Raji (cell line): ENCODE measurements around the gene UBE2R2.

Experiments used
- POLR2A ChIP-seq: IDR thresholded peaks from 2 replicates; pipeline ENCODE4 v1.6.1; 2011; ENCODE audit warnings: low read depth, low read length, control low read depth; ENCODE audit not compliant: insufficient read depth

UBE2R2 gene

DNA sequence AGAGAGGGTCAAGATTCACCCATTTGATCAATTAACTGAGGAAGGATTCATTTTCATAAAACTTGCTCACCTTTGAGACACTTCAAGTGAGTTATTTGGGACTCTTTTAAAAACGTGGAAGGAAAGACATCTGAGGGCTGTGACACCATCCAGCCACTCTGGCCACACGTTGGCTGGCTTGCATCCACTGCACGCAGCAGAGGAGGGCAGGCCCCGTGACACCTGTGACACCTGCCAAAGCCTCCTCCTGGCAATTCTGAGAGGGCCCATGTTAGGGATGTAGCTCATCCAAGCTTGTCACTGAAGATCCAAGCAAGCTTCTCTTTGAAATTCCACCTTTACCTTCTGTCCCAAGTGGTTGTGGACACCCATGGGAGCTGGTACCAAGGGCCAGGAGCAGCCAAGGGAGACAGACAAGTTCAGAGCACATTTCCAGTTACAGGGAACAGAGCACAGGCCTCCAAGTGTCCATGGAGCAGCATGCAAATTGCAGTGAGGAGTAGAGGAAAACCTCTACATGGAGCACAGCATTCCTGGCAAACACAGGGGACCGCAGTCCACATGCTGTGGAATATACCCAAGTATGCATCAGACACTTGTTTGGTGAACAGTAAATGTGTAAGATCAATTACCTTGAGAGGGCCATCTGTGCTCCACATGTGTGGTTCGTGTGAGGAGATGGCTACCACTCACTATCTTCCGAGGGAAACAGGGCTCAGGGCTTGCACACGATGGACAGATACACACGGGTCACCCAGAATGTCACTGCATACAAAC, 16.8 kb upstream of the UBE2R2 start:
- no peak for TF ChIP-seq POLR2A

DNA sequence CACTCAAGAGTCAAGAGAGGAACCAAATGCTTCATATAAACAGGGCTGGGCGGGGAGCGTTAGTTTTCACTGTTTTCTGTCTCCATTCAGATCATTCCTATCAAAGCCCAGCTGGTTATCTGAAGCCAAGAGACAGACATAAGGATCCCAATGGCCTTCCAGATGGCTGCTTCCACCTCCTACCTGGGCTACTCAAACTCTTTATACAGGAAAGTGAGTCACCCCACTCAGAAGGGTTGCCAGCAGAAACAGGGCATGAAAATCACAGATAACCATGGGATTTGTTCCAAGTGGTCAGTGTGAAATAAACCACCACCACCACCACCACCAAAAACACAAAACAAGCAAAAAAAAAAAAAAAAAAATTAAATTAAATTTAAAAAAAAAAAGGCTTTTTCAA, 16.1 kb upstream of the UBE2R2 start:
- no peak for TF ChIP-seq POLR2A

DNA sequence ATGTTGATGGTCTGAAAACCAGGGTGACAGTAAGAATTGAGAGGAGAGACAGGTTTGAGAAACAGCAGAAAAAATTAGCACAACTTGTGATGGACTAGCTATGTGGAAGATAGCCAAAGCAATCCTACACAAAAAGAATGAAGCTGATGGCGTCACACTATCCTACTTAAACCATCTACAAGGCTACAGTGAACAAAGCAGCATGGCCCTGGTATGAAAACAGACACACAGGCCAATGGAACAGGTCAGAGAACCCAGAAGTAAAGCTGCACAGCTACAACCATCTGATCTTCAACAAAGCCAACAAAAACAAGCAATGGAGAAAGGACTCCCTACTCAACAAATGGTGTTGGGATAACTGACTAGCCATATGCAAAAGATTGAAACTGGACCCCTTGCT, 7.5 kb upstream of the UBE2R2 start:
- TF ChIP-seq POLR2A: no peak

DNA sequence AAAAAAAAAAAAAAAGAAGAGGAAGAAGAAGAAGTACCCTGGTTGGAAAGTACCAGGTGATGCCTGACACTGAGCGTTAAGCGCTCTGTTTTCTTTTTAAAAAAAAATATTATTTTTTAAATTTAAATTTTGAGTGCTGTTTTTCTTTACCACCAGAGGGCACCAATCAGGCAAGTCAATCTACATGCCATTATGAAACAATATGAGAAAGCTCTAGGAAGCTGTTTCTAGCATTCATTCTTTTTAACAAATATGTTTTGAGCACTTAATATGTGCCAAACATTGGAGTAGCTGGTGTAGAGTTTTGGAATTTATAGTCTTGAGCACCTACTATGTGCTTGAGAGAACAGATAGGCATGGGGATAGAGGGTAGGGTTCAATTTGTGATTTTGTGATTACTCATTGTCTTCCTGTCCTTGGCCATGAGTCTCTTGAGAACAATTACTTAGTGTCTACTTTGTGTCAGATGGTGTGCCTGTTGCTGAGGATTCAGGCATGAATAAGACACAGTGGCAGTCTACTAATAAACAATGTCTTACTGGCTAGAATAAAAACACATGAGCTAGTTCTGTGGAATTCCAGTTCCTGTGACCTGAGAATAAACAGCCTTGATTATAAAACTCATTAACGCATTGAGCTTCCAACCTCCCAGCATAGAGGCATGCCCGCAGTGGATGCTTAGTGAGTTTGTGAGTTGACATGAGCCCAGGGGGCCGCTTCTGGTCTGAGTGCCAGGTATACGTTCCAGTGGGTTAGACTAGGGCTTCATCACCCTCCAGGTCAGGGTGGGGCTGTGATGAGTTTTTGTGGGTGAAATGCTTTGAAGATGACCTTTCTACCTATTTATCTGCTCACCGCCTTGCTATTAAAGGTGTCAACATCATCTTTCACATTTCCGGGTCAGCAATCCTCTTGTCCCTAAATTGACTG, 3.0 kb upstream of the UBE2R2 start:
- no peak for TF ChIP-seq POLR2A

DNA sequence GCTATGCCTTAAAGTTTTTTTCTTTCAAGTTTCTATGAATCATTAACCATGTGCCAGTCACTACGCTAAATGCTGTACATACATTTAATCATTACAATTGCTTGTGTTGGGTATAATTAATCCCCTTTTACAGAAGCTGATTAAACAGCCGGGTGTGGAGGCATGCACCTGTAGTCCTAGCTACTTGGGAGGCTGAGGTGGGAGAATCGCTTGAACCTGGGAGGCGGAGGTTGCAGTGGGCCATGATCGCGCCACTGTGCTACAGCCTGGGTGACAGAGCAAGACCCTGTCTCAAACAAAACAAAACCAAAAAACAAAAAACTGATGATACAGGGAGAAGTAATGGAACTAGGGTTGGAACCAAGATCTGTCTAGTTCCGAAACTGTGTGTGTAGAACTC, 1.2 kb upstream of the UBE2R2 start:
- no peak for TF ChIP-seq POLR2A

DNA sequence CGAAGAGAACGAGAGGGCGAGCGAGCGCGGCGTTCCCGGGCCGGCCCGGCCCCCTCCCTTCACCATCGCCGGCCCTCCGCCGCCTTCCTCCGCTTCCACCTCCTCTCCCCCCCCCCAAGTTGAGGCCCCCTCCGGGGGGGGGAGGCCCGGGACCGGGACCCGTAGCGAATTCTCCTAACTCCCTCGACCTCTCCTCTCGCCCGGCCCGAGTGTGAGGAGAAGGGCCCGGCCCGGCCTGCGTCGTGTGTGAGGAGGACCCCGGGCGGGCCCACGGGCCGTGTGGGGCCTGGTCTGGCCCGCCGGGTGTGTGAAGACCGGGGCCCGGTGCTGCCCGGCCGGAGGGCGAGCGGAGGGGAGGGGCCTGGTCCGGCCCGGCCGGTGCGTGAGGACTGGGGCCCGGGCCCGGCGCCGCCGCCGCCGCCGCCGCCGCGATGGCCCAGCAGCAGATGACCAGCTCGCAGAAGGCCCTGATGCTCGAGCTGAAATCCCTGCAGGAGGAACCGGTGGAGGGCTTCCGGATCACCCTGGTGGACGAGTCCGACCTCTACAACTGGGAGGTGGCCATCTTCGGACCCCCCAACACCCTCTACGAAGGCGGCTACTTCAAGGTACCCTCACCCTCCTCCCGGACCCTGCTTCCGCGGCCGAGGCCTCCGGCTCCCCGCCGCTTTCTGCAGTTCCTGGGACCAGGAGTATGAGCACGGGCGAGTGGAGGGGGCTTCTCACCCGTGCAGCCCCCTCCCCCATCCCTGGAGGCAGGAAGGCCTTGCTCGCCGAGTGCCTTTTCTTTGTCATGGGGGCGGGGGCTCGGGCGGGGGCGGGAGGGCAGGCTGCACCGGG, 587 bp downstream of the UBE2R2 start:
- peak; percentile 47 for TF ChIP-seq POLR2A

DNA sequence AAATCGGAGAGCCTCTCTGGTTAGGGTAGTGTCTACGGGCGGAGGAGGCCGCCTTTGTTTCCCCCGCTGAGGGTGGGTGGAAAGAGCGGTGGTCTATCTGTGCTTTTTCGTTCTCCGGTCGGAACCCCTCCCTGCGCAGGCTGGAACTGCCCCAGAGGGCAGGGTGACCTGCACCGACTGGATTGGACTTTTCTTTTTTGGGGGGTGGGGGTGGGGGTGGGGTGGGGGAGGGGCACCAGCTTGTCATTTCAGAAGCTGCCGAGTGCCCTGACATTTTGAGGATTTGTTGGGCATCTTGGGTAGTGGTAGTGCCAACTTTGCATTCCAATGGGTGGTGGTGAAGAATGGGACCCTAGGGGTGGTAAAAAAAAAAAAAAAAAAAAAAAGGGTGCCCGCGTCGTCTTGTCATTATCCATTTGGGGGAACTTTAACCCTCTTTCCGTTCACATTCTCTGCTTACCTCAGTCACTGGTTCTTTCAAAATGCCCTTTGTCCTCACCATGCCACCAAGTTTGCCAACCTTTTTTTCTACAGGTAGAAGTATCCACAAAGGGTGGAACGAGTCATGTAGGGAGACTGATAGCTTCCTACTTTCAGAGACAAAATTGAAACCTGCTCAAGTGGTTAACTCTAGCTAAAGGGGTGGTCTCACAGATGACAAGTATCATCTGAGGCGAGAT, 1.3 kb downstream of the UBE2R2 start:
- TF ChIP-seq POLR2A: no peak

DNA sequence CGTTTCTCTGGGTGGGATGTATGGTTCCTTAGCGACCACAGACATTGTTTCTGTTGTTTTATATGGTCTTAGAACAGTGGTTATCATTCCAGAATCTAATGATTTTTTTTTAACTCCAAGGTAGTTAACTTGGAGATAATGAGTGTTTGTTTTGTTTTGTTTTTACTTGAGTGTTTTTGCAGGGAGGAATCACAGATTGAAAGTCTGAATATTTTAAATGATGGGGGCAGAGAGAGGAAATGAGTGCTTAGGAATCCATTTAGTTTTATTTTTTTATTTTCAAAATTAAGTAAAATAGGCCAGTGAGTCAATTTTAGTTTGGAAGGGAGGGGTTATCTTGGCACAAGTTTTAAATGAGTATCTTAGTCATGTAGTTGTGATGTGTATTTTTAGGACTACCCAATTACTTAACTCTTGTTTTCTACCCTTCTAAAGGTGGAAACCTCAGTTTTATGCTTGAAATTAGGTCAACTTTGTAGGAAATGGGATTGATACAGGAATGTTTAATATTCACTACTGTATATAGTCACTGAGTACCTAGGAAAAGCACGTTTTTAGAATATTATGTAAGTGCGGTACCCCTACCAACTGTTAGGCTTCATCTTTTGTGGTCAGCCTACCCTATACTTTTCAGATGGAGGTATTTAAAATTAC, 2.0 kb downstream of the UBE2R2 start:
- TF ChIP-seq POLR2A: no peak

DNA sequence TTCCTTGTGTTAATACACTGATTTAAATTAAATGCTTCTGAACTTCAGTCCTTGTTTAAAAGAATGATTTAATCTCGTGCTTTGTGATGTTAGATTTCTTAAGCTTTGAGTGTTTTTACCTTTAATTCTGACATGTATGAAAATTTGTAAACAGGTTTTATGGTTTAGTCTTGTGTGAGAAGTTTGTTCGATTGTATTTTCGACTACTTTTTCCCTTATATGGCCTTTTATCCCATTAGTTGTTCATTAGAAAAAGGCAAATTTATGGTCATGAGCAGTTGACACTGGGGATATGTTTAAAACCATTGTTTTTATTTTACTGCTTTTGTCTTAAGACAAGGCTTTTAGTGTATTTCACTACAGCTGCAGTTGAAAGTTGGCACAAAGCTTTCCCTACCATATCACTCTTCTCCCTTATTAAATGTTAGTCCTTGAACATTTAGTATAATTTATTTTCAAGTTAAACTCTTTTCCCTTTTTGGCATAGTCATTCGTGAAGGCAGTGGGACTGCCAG, 3.3 kb downstream of the UBE2R2 start:
- no peak for TF ChIP-seq POLR2A

DNA sequence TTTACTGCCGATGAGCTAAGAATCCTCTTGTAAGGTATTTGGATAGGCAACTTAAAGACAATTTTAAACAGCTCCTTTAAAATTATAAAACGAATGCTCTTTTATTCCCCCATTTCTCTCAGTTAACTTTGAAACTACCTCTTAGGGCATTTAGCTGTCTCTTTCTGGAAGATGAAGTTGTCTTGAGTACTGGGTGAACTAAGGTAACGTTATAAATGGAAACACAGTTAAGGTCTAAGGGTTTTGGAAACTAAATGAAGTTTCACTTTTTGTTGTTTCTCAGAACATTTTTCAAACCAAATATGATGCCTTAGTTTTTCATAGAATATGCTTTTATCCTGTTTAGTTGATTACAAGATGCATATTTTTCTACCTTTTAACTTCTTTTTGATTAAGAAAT, 6.8 kb downstream of the UBE2R2 start:
- no peak for TF ChIP-seq POLR2A

DNA sequence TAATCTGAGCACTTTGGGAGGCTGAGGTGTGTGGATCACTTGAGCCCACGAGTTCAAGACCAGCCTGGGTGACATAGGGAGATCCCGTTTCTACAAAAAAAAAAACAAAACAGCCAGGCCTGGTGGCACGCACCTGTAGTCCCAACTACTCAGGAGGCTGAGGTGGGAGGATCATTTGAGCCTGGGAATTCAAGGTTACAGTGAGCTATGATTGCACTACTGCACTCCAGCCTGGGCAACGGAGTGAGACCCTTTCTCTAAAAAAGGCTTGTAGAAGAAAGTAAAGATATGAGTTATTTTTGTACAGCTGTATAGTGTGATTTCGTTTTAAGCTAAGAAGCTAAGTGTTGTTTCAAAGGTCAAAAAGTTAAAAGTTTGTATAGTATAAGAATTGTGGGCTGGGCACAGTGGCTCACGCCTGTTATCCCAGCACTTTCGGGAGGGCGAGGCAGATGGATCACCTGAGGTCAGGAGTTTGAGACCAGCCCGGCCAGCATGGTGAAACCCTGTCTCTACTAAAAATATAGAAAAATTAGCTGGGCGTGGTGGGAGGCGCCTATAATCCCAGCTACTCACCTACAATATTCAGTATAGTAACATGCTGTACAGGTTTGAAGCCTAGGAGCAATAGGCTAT, 18.8 kb downstream of the UBE2R2 start:
- TF ChIP-seq POLR2A: no peak

DNA sequence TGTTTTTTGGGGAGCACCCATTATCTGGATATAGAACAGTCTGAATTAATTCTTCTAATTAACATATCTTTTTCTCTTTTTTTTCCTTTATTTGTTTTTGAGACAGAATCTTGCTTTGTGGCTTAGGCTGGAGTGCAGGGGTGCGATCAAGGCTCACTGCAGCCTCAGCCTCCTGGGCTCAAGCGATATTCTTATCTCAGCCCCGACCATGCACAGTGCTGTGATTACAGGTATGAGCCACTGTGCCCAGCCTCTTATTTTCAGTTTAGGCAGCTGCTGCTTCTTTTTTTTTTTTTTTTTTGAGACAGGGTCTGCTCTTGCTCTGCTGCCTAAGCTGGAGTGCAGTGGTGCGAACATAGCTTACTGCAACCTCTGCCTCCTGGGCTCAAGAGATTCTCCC, 20.2 kb downstream of the UBE2R2 start:
- no peak for TF ChIP-seq POLR2A

DNA sequence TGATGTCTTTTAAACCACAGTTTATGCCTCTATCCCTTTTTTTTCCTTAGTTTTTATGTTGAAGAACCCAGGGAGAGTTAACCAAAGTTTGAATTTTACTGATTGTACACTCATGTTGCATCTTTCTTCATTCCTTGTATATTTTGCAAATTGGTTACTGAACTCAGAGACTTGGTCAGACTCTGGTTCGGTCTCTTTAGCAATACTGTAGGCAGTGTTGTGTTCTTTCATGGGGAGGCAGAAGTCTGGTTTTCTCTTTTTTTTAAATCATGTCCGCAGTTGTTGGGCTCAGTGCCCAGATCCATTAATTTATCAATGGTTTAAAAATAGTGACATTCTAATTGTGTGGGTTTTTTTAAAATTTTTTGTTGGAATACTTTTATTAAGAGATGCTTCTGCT, 23.4 kb downstream of the UBE2R2 start:
- no peak for TF ChIP-seq POLR2A
